ENCODE results near the gene TRIM66. TPM values are rescaled to one million over a fixed set of nuclear protein-coding genes. Genes with fewer than 3 reads are reported as not detected.

Gene TRIM66
- total RNA-seq, 4 donors from 2014 or later = 3.3 to 13.0 (median 6.2) TPM

GRCh38 chr11:8706673-8707432, 24.4 kb upstream of the TRIM66 start:
- no peak for TF ChIP-seq CTCF (IDR thresholded peaks at IDR 0.05)
- TF ChIP-seq POLR2A (IDR thresholded peaks at IDR 0.05) = no peak
- no peak for DNase-seq (ENCODE audit: low spot score in 2 of 2)
- intact Hi-C loops (cut with DNase I; ENCODE audit: low total_unique reads) = no loop called here
- WGBS, 2 donors = 88 to 92% methylated on average over 13 to 14 of the region's 14 CpGs
- H3K4me3 ChIP-seq (ENCODE audit: low read depth, poor library complexity, severe bottlenecking) = no peak overlapping the region

DNA sequence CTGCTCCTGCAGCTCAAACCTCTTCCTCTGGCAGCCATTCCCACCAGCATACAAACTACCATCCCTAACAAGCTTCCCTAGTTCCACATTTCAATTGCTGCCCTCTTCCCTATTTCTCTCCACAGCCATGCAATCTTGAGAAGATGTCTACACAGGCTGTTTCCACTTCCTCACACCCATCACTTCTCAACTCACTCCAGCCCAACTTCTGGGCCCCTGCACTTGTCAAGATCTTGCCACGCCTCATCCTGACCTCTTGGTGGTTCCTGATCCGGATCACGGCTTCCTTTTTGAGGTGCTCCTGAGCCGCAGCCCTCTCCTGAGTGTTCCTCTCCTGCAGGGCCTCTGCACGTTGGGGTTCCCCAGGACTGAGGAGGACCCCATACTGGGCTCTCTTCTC, 22.7 kb upstream of the TRIM66 start:
- WGBS, 2 donors = 77 to 81% methylated on average over 5 of the region's 5 CpGs
- no peak overlapping the region for H3K4me3 ChIP-seq (ENCODE audit: low read depth, poor library complexity, severe bottlenecking)
- no peak for DNase-seq (ENCODE audit: low spot score in 2 of 2)
- intact Hi-C loops (cut with DNase I; ENCODE audit: low total_unique reads) = no loop called here
- no peak for TF ChIP-seq POLR2A (IDR thresholded peaks at IDR 0.05)
- TF ChIP-seq CTCF (IDR thresholded peaks at IDR 0.05) = no peak

GRCh38 chr11:8704136-8704535, 21.7 kb upstream of the TRIM66 start:
- intact Hi-C loops (cut with DNase I; ENCODE audit: low total_unique reads) = no loop called here
- WGBS, 2 donors = 83 to 90% methylated on average over 2 of the region's 2 CpGs
- no peak overlapping the region for H3K4me3 ChIP-seq (ENCODE audit: low read depth, poor library complexity, severe bottlenecking)
- no peak for TF ChIP-seq CTCF (IDR thresholded peaks at IDR 0.05)
- no peak for DNase-seq (ENCODE audit: low spot score in 2 of 2)

GRCh38 chr11:8702598-8702915, 20.1 kb upstream of the TRIM66 start:
- H3K4me3 ChIP-seq (ENCODE audit: low read depth, poor library complexity, severe bottlenecking) = no peak overlapping the region
- no peak for DNase-seq (ENCODE audit: low spot score in 2 of 2)
- TF ChIP-seq POLR2A (IDR thresholded peaks at IDR 0.05) (no peak), CTCF (IDR thresholded peaks at IDR 0.05) (no peak)
- intact Hi-C loops (cut with DNase I; ENCODE audit: low total_unique reads) = no loop called here
- WGBS, 2 donors = 91 to 92% methylated on average over 10 to 14 of the region's 14 CpGs

- H3K4me3 ChIP-seq (ENCODE audit: low read depth, poor library complexity, severe bottlenecking) = no peak overlapping the region
- intact Hi-C loops (cut with DNase I; ENCODE audit: low total_unique reads) = no loop called here
- TF ChIP-seq POLR2A (IDR thresholded peaks at IDR 0.05) (no peak), CTCF (IDR thresholded peaks at IDR 0.05) (no peak)
- DNase-seq (ENCODE audit: low spot score in 2 of 2) = no peak
- whole genome bisulfite sequencing, 2 donors = 89 to 90% methylated on average over 10 of the region's 10 CpGs
Observed at GRCh38 chr11:8701891-8702597, 19.6 kb upstream of the TRIM66 start.
